Liver (tissue), 3 donors: ENCODE data around the gene MAP1A.

Experiments
- CTCF ChIP-seq: fragments of 150-350 bp; IDR thresholded peaks from 2 replicates; pipeline ENCODE4 v1.5.1; 2017; ENCODE audit warnings: improper control_type of control experiment, low read depth, low read length; ENCODE audit not compliant: missing input control
- FOXA2 ChIP-seq: IDR thresholded peaks from 2 replicates; pipeline ENCODE4 v1.6.1; 2016; ENCODE audit warnings: antibody characterized with exemption
- MAX ChIP-seq: IDR thresholded peaks from 2 replicates; pipeline ENCODE4 v1.6.1; 2016; ENCODE audit warnings: antibody characterized with exemption
- REST ChIP-seq: IDR thresholded peaks from 2 replicates; pipeline ENCODE4 v1.6.1; 2016; ENCODE audit warnings: antibody characterized with exemption, mild to moderate bottlenecking
- TAF1 ChIP-seq: conservative IDR thresholded peaks from 2 replicates; pipeline ENCODE4 v1.6.1; 2016; ENCODE audit warnings: antibody characterized with exemption, mild to moderate bottlenecking
- donor health status: healthy.
- donor health status: healthy.

GRCh38 chr15:43509660-43510199, 7.7 kb upstream of the MAP1A start:
- TF ChIP-seq FOXA2 (no peak), CTCF (no peak), TAF1 (no peak), REST (no peak), MAX (no peak)
